Activated naive CD4-positive, alpha-beta T cell treated with anti-CD3 and anti-CD28 coated beads for 36 hours (primary cell): ENCODE results near the gene DECR2. TPM values are rescaled to one million over a fixed set of nuclear protein-coding genes. Genes with fewer than 3 reads are reported as not detected.
"Not testable (repeated sequence)": the region's sequence is repeated elsewhere in the genome, so short reads cannot be mapped to it uniquely, and the experiment has no call there.

Source experiments
- CTCF ChIA-PET: fragments of 350-600 bp; sonication (Branson Sonifier 250); formaldehyde crosslinking; loops from one replicate; lab custom pipeline; 2021; ENCODE audit warnings: antibody characterized with exemption; lab: Charles Lee
- DNase-seq: peaks from one replicate; pipeline ENCODE4 v3.0.0-alpha.2; 2020
- H3K27ac Mint-ChIP-seq: one replicate; pipeline ENCODE4 v1.8.0; 2021; ENCODE audit warnings: mild to moderate bottlenecking, mixed read lengths
- H3K27me3 Mint-ChIP-seq: one replicate; pipeline ENCODE4 v1.8.0; 2021; ENCODE audit warnings: low read depth, mixed read lengths
- H3K36me3 Mint-ChIP-seq: one replicate; pipeline ENCODE4 v1.8.0; 2021; ENCODE audit warnings: low read depth, mixed read lengths
- H3K4me1 Mint-ChIP-seq: one replicate; pipeline ENCODE4 v1.8.0; 2021; ENCODE audit warnings: low read depth, mixed read lengths
- H3K4me3 Mint-ChIP-seq: one replicate; pipeline ENCODE4 v1.8.0; 2021; ENCODE audit warnings: mild to moderate bottlenecking, moderate library complexity, mixed read lengths
- H3K9me3 Mint-ChIP-seq: one replicate; pipeline ENCODE4 v1.8.0; 2021; ENCODE audit warnings: mixed read lengths
- intact Hi-C: fragments of 100-400 bp; cut with micrococcal nuclease; formaldehyde crosslinking; loops from one replicate; pipeline ENCODE4 v1.15.1; 2023
- total RNA-seq, 2 experiments: library from RNA; stranded (reverse); gene quantifications; one replicate each; pipeline ENCODE4 v1.2.3, GENCODE V29; 2021

The DECR2 gene
- total RNA-seq, 2 experiments from 2014 or later, result 8.9 to 9.6 TPM

DNA sequence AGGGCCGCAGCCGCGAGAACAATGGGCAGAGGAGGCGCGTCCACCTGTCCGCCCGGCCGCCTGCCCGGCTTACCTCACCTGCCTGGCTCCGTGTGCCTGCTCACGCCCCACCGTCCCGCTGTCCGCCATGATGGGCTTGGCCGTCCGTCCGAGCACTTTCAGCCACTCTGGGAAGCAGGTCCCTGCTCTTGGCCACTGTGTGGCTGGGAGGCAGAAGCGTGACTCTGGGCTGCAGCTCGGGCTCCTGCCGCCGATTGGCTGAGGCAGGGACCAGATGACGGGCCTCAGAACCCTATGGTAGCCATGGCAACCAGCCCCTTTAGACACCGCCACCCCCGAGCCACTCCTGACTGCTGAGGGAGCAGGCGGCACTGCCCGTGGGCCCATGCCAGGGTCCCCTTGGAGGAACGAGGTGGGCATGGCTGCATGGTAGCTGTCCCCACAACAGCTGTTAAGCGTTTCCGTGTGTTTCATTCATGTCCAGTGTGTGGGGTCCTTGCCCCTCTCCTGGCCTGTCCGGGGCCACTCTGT lies 40.3 kb upstream of the DECR2 start:
- H3K9me3 Mint-ChIP-seq, result no peaks in the 10 kb centered on the region
- H3K4me1 Mint-ChIP-seq, result peaks cover 4% of the 10 kb centered on the region
- no peaks in the 10 kb centered on the region for H3K27me3 Mint-ChIP-seq
- CTCF ChIA-PET, result interaction anchor here (0.6 to 3.1 kb wide), 20 partner anchors 9 to 296 kb away, joined by 3 to 17 read pairs (median 6); partner anchors contain the start of gene MRPL28
- H3K4me3 Mint-ChIP-seq, result no peak overlapping the region
- intact Hi-C loops, result no loop called here
- no peaks in the 10 kb centered on the region for H3K36me3 Mint-ChIP-seq
- no peak for DNase-seq
- no peak overlapping the region for H3K27ac Mint-ChIP-seq

DNA sequence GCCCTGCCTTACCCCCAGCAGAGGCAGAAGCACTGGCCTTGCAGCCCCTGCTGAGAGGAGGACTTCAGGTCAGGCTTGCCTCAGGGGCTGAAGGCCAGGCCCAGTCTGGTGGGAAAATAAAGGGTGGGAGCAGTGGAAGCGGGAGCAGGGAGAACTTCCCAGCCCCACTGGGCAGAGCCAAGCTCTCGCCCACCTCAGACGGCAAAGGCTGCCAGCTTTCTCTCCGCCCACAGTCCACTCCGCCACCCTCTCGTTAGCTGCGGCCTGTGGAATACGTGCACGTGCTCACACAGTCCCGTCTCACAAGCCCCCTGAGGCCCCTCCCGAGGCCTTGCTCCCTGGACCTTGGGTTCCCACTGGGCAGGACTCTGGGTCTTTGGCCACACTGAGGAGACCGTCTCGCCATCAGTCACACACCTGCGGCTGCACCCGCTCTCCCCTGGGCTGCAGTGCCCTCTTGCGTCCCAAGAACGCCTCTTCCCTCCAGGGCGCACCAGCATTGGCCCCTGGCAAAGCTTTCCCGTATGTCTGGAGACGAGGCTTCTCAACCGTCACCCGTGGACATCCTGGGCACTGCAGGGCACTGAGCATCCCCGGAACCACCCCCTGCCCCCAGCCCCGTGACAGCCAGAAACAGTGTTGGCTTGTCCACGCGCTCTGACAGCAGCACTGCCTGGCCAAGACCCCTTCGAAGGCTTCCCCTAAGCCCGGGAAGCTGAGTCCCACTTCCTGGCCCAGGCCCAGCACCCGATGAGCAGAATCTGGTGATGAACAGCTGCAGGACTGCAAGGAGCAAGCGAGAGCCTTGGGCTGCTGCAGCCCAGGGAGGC lies 39.6 kb upstream of the DECR2 start:
- CTCF ChIA-PET, result interaction anchor here (0.6 to 3.1 kb wide), 21 partner anchors 9 to 296 kb away, joined by 3 to 17 read pairs (median 6); partner anchors contain the start of genes AXIN1 and MRPL28
- Mint-ChIP-seq H3K27me3 (no peaks in the 10 kb centered on the region), H3K36me3 (peaks cover 2% of the 10 kb centered on the region), H3K9me3 (no peaks in the 10 kb centered on the region), H3K4me1 (peaks cover 4% of the 10 kb centered on the region), H3K4me3 (no peak overlapping the region), H3K27ac (no peak overlapping the region)
- peak; percentile 85 for DNase-seq
- intact Hi-C loops, result loop anchor here (1.0 kb wide), 3 partner anchors 181 to 297 kb away; no protein-coding TSS in a partner anchor

DNA sequence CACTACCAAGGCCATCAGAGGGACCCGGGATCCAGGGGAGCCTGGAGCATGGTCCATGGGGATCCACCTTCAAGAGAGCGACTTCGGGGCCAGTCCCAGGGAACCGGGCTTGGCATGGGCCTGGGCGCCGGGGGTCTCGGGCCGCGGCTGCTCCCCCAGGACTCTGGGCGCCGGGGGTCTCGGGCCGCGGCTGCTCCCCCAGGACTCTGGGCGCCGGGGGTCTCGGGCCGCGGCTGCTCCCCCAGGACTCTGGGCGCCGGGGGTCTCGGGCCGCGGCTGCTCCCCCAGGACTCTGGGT lies 39.0 kb upstream of the DECR2 start:
- not testable (repeated sequence) for H3K36me3 Mint-ChIP-seq, DNase-seq, H3K4me1 Mint-ChIP-seq, H3K27ac Mint-ChIP-seq, H3K9me3 Mint-ChIP-seq, H3K27me3 Mint-ChIP-seq, H3K4me3 Mint-ChIP-seq
- CTCF ChIA-PET, result interaction anchor here (0.6 to 3.1 kb wide), 16 partner anchors 8 to 297 kb away, joined by 3 to 17 read pairs (median 6); partner anchors contain the start of genes AXIN1 and MRPL28
- intact Hi-C loops, result loop anchor here (1.0 kb wide), 3 partner anchors 181 to 297 kb away; no protein-coding TSS in a partner anchor

DNA sequence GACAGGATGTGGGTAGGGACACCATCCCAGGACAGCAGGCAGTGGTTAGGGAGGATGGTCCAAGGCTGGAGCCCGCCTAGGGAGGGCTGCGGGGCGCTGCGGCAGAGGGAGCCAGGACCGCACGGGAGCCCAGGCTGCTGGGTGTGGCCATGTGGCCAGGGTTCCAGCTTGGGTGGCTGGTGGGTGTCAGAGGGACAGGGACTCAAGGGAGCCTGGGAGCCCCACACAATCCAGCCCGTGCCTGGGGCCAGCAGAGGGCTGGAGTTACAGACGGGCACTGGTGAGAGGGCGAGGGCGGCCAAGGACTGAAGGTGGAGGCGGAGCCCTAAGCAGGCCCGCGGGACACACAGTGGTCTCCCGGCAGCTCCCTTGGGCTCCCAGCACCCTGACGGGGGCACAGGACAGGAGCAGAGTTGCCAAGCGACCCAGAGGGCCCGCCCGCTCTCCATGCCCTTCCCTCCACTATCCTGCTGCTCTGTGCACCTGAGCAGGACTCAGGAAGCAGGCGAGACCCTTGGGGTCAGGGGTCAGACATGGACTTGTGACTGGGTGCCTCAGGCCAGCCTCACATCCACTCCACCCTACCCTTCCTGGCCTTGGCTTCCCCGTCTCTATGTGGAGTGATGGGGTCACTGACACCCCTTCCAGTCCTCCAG lies 38.4 kb upstream of the DECR2 start:
- intact Hi-C loops, result no loop called here
- CTCF ChIA-PET, result interaction anchor here (0.6 to 3.1 kb wide), 6 partner anchors 128 to 297 kb away, joined by 4 to 17 read pairs (median 11); no protein-coding TSS in a partner anchor
- H3K27me3 Mint-ChIP-seq, result no peaks in the 10 kb centered on the region
- H3K36me3 Mint-ChIP-seq, result peaks cover 3% of the 10 kb centered on the region
- no peak overlapping the region for H3K4me3 Mint-ChIP-seq
- no peak for DNase-seq
- no peaks in the 10 kb centered on the region for H3K9me3 Mint-ChIP-seq
- H3K27ac Mint-ChIP-seq, result no peak overlapping the region
- peaks cover 4% of the 10 kb centered on the region for H3K4me1 Mint-ChIP-seq

DNA sequence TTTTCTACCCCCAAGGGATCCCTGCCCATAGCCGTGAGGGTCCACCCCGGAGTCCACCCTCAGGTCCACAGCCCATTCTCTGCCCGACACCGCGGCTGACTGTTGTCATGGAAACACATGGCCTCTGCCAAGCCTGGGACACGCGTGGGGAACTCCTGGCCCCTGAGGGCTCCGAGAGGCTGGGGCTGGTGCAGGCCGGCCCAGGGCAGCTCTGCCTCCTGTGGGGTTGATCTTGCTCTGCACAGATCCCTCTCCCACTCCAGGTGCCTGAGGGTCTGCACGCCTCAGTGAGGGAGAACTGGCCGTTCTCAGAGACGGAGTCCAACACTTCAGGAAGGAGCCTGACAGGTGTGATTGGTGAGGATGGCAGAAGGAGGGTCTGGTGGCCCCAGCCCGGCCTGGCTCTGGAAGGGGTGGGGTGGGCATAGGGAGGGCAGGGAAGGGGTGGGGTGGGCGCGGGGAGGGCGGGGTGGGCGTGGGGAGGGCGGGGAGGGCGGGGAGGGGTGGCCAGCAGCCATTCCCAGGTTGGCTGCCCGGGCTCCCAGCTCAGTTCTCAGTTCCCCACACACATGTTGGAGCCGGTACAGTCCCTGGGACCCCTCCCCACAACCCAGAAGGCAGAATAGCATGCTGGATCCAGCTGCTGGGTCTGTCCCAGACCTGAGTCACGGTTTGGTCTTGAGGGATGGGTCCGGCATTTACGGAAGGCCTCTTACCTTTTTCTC lies 37.8 kb upstream of the DECR2 start:
- Mint-ChIP-seq H3K27me3 (no peaks in the 10 kb centered on the region), H3K36me3 (peaks cover 3% of the 10 kb centered on the region), H3K9me3 (no peaks in the 10 kb centered on the region), H3K27ac (no peak overlapping the region), H3K4me1 (peaks cover 4% of the 10 kb centered on the region), H3K4me3 (no peak overlapping the region)
- DNase-seq, result no peak
- CTCF ChIA-PET, result interaction anchor here (0.6 kb wide), 1 partner anchor 257 kb away, joined by 3 read pairs; no protein-coding TSS in a partner anchor
- intact Hi-C loops, result no loop called here

DNA sequence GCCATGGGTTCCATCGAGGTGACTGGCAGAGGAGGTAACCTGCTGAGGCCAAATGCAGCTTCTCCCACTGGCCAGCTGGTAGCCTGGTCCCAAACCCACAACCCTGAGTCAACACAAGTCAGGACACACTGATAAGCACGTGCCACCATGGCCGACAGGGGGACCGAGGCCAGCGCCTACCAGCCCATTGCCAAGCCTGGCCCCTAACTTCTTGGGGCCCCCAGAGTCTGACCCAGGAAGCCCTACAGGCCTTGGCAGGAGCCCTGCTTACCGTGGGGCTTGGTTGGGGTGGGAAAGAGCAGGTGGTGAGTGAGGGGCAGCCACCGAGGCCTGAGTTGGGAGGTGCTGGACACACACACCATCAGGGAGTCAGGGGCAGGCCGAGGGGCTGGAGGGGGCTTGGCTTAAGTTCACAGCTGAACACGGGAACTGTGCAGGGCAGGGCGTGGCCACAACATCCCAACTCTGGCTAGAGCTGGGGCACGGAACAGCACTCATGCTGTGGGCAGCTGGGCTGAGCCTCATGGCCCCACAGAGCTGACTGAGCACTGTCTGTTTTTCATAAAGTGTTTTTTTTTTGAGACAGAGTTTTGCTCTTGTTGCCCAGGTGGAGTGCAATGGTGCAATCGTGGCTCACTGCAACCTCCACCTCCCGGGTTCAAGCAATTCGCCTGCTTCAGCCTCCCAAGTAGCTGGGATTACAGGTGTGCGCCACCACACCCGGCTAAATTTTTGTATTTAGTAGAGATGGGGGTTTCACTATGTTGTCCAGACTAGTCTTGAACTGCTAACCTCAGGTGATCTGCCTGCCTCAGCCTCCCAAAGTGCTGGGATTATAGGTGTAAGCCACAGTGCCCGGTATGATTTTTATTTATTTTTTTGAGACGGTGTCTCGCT lies 36.8 kb upstream of the DECR2 start:
- peaks cover 10% of the 10 kb centered on the region for H3K4me1 Mint-ChIP-seq
- intact Hi-C loops, result no loop called here
- CTCF ChIA-PET, result no interaction called here

DNA sequence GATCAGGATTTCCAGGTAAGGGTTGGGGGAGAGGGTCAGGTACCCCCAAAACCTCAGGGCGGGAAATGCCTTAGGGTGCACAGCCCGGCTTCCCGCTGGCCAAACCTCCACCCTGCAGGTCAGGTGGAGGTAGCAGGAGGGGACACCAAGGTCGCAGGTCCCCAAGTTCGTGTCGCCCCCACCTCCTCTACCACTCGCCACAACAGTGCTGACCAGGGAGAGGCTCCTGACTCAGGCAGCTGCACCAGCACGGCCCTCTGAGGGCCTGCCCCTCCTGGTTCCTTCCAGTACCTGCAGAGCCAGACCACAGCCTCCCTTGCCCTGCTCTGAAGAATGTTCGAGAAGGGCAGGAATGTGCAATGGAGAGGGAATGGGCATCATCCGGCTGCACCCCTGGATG lies 35.2 kb upstream of the DECR2 start:
- DNase-seq, result no peak
- H3K9me3 Mint-ChIP-seq, result no peaks in the 10 kb centered on the region
- no peak overlapping the region for H3K27ac Mint-ChIP-seq
- CTCF ChIA-PET, result no interaction called here
- H3K4me3 Mint-ChIP-seq, result no peak overlapping the region
- H3K27me3 Mint-ChIP-seq, result no peaks in the 10 kb centered on the region
- peaks cover 4% of the 10 kb centered on the region for H3K36me3 Mint-ChIP-seq
- intact Hi-C loops, result no loop called here
- peaks cover 17% of the 10 kb centered on the region for H3K4me1 Mint-ChIP-seq

More for the DNA sequence above, 36.8 kb upstream of the DECR2 start:
- Mint-ChIP-seq H3K27ac (no peak overlapping the region), H3K9me3 (no peaks in the 10 kb centered on the region), H3K27me3 (no peaks in the 10 kb centered on the region), H3K4me3 (no peak overlapping the region), H3K36me3 (peaks cover 3% of the 10 kb centered on the region)
- no peak for DNase-seq

DNA sequence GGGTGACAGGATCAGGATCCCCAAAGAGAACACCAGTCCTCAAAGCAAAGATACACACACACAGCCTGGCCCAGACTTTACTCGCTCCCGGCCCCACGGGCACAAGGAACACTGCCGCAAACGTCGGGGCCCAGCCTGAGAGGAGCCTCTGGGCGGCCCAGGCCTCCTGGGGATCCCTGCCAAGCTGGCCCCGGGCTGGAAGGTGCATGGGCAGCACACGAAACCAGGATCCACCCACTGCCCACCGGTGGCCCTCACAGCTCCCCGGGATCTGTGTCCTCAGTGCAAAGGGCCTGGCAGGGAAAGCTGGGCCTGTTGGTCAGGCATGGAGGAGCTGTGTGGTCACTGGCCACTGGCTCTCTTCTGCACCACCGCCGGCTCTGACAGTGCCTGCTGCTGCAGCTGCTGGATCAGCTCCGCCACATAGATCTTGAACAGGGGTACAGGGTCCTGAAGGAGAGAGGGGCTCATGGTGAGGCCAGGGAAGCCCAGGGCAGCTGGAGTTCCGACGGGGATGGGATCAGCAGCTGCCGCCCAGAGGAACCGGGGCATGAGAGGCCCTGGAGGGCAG lies 34.3 kb upstream of the DECR2 start:
- intact Hi-C loops, result no loop called here
- Mint-ChIP-seq H3K27ac (peak overlapping the region; percentile 15), H3K4me1 (peaks cover 14% of the 10 kb centered on the region), H3K4me3 (no peak overlapping the region), H3K36me3 (peaks cover 4% of the 10 kb centered on the region), H3K9me3 (no peaks in the 10 kb centered on the region), H3K27me3 (no peaks in the 10 kb centered on the region)
- CTCF ChIA-PET, result no interaction called here
- DNase-seq, result no peak

DNA sequence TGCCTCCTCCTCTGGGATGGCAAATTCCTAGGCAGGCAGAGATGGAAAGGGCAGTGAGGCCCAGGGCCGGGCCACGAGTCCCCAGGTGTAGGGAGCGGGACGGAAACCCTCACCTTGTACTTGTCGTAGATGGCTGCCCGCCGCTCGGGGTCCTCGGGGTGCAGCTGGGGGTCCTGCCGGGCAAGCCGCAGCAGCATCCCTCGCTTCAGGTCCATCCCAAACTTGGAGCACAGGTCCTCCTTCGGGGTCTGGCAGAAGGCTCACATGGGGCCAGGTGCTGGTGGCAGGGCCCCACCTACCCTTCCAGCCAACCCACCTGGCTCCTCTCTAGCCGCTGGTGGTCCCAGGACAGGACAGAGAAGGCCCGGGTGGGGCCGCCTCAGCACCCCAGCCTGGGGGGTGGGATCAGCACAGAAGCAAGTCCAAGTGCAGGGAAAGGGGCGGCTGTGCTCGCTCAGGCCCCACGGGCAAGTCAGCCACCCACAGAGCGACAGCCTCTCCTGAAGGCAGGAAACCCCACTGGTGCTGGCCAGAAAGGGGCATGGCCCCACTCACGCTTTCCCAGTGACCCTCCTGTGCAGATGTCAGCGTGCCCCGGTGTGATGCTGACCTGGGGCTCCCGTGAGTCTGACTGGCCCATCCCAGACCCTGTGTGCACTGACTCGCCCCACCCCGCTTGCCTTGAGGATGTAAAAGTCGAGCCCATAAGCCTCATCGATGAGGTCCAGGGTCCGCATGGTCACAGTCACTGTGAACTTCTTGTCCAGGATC lies 33.1 kb upstream of the DECR2 start:
- H3K27ac Mint-ChIP-seq, result no peak overlapping the region
- H3K36me3 Mint-ChIP-seq, result peaks cover 4% of the 10 kb centered on the region
- H3K9me3 Mint-ChIP-seq, result no peaks in the 10 kb centered on the region
- H3K27me3 Mint-ChIP-seq, result no peaks in the 10 kb centered on the region
- H3K4me1 Mint-ChIP-seq, result peaks cover 14% of the 10 kb centered on the region
- DNase-seq, result no peak
- CTCF ChIA-PET, result no interaction called here
- intact Hi-C loops, result no loop called here
- no peak overlapping the region for H3K4me3 Mint-ChIP-seq

DNA sequence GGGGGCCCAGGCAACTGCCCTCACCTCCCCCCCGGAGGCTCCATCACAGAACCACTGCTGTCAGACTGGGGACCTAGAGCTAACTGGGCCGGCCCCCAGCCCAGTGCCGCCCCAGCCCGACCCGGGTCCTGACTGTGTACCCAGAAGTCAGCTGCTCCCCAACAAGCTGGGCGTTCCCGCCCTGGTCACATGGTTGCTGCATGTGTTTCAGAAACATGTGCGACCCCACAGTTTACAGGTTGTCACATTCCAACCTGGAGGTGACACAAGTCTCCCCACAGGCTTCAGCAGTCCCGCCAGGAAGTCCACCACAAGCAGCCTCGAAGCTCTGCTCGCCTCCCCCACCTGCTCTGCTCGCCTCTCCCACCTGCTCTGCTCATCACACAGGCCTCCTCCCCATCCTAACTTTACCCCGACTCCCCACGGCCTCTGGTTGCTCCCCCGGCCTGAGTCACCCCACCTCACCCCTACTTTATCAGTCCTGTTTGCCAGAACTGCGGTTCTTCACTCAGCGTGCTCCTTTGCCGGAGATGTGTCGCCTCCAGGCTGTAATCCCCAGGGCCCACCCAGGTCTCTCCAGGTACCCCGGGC lies 32.3 kb upstream of the DECR2 start:
- no peak overlapping the region for H3K27ac Mint-ChIP-seq
- intact Hi-C loops, result no loop called here
- H3K27me3 Mint-ChIP-seq, result no peaks in the 10 kb centered on the region
- CTCF ChIA-PET, result no interaction called here
- H3K4me3 Mint-ChIP-seq, result peak overlapping the region; percentile 58
- peaks cover 4% of the 10 kb centered on the region for H3K36me3 Mint-ChIP-seq
- peaks cover 14% of the 10 kb centered on the region for H3K4me1 Mint-ChIP-seq
- H3K9me3 Mint-ChIP-seq, result no peaks in the 10 kb centered on the region
- no peak for DNase-seq
